HEK293 (cell line): ENCODE measurements around the gene POLR2L.

Experiments used
- CTCF ChIA-PET: fragments of 350-600 bp; formaldehyde crosslinking; extraction: SDS; loops from one replicate; lab custom pipeline; 2021; ENCODE audit warnings: antibody characterized with exemption; lab: Yijun Ruan, JAX
- POLR2A ChIA-PET: fragments of 300-600 bp; formaldehyde crosslinking; extraction: SDS; loops from one replicate; lab custom pipeline; 2020; ENCODE audit warnings: antibody characterized with exemption, inconsistent platforms; lab: Yijun Ruan, JAX
- H3K27ac ChIP-seq: fragments of 200-500 bp; sonication (Bioruptor generic); 2 replicates; pipeline ENCODE4 v1.5.1; 2014; ENCODE audit warnings: low read depth, low read length, control low read depth, inconsistent platforms; ENCODE audit errors: extremely low read depth
- H3K36me3 ChIP-seq, 2 experiments: fragments of 200-500 bp in 1 of 2; sonication (Bioruptor generic) in 1 of 2; 1 replicate in 1 of 2; 2 replicates in 1 of 2; pipeline ENCODE4 v1.5.1; 2014 to 2017; ENCODE audit warnings: inconsistent platforms in 2 of 2, low read length in 2 of 2; ENCODE audit not compliant: control insufficient read depth in 2 of 2, insufficient read depth in 1 of 2
- H3K4me1 ChIP-seq: fragments of 200-500 bp; sonication (Bioruptor generic); 2 replicates; pipeline ENCODE4 v1.5.1; 2014; ENCODE audit warnings: mild to moderate bottlenecking, low read length, inconsistent platforms; ENCODE audit not compliant: control insufficient read depth, insufficient read depth
- H3K4me3 ChIP-seq: 2 replicates; pipeline ENCODE4 v1.5.1; 2011; ENCODE audit warnings: low read depth, mild to moderate bottlenecking, control low read depth, low read length, moderate library complexity
- H3K9me3 ChIP-seq: fragments of 200-500 bp; sonication (Bioruptor generic); 2 replicates; pipeline ENCODE4 v1.5.1; 2014; ENCODE audit warnings: low read depth, low read length, inconsistent platforms; ENCODE audit not compliant: control insufficient read depth, insufficient read depth
- ATF2 ChIP-seq: fragments of 450-650 bp; formaldehyde crosslinking; IDR thresholded peaks from 2 replicates; pipeline ENCODE4 v1.5.1; 2016; ENCODE audit warnings: missing biosample characterization, missing genetic modification characterization, low read depth
- GFI1B ChIP-seq: fragments of 450-650 bp; formaldehyde crosslinking; IDR thresholded peaks from 2 replicates; pipeline ENCODE4 v1.5.1; 2016; ENCODE audit warnings: missing biosample characterization, missing genetic modification characterization
- KLF9 ChIP-seq: fragments of 450-650 bp; formaldehyde crosslinking; IDR thresholded peaks from 2 replicates; pipeline ENCODE4 v1.5.1; 2016; ENCODE audit warnings: missing biosample characterization, missing genetic modification characterization, low read depth
- MEIS1 ChIP-seq: sonication (generic); formaldehyde crosslinking; IDR thresholded peaks from 2 replicates; pipeline ENCODE4 v1.8.1; 2022; ENCODE audit warnings: missing genetic modification reagents, mild to moderate bottlenecking, borderline replicate concordance
- OSR2 ChIP-seq: fragments of 450-650 bp; formaldehyde crosslinking; IDR thresholded peaks from 2 replicates; pipeline ENCODE4 v1.5.1; 2016; ENCODE audit warnings: missing biosample characterization, missing genetic modification characterization
- PRDM1 ChIP-seq: fragments of 450-650 bp; formaldehyde crosslinking; IDR thresholded peaks from 2 replicates; pipeline ENCODE4; 2016; ENCODE audit warnings: missing biosample characterization, missing genetic modification characterization
- SALL2 ChIP-seq: fragments of 450-650 bp; formaldehyde crosslinking; IDR thresholded peaks from 2 replicates; pipeline ENCODE4 v1.5.0; 2017; ENCODE audit warnings: missing biosample characterization, mild to moderate bottlenecking, missing genetic modification characterization, borderline replicate concordance
- SP7 ChIP-seq: fragments of 450-650 bp; formaldehyde crosslinking; IDR thresholded peaks from 2 replicates; pipeline ENCODE4 v1.5.1; 2016; ENCODE audit warnings: missing biosample characterization, missing genetic modification characterization
- TCF7L2 ChIP-seq: IDR thresholded peaks from 2 replicates; pipeline ENCODE4 v1.6.1; 2011; ENCODE audit warnings: low read depth, mild to moderate bottlenecking, inconsistent platforms, low read length, moderate library complexity, borderline replicate concordance
- ZFP41 ChIP-seq: fragments of 450-650 bp; formaldehyde crosslinking; IDR thresholded peaks from 2 replicates; pipeline ENCODE4 v1.5.1; 2016; ENCODE audit warnings: missing biosample characterization, missing genetic modification characterization, borderline replicate concordance
- ZNF146 ChIP-seq: fragments of 450-650 bp; formaldehyde crosslinking; IDR thresholded peaks from 2 replicates; pipeline ENCODE4 v1.5.1; 2016; ENCODE audit warnings: missing biosample characterization, missing genetic modification characterization
- ZNF155 ChIP-seq: fragments of 450-650 bp; formaldehyde crosslinking; IDR thresholded peaks from 2 replicates; pipeline ENCODE4 v1.5.1; 2016; ENCODE audit warnings: missing biosample characterization, missing genetic modification characterization
- ZNF23 ChIP-seq: fragments of 450-650 bp; formaldehyde crosslinking; IDR thresholded peaks from 2 replicates; pipeline ENCODE4 v1.5.1; 2016; ENCODE audit warnings: missing biosample characterization, missing genetic modification characterization, borderline replicate concordance
- ZNF274 ChIP-seq, 2 experiments: fragments of 200-500 bp in 1 of 2; fragments of 450-650 bp in 1 of 2; sonication (Bioruptor generic) in 1 of 2; formaldehyde crosslinking in 1 of 2; IDR thresholded peaks; 2 replicates each; pipeline versions ENCODE4 v1.5.1 to v1.6.1; 2014 to 2016; ENCODE audit warnings: borderline replicate concordance in 1 of 2, inconsistent platforms in 1 of 2, low read length in 1 of 2, missing biosample characterization in 1 of 2, missing genetic modification characterization in 1 of 2
- ZNF354C ChIP-seq: fragments of 450-650 bp; formaldehyde crosslinking; IDR thresholded peaks from 2 replicates; pipeline ENCODE4 v1.5.1; 2016; ENCODE audit warnings: missing biosample characterization, missing genetic modification characterization, low read depth, borderline replicate concordance
- ZNF362 ChIP-seq: fragments of 450-650 bp; formaldehyde crosslinking; IDR thresholded peaks from 2 replicates; pipeline ENCODE4 v1.5.1; 2016; ENCODE audit warnings: missing biosample characterization, missing genetic modification characterization
- ZNF366 ChIP-seq: fragments of 450-650 bp; formaldehyde crosslinking; conservative IDR thresholded peaks from 2 replicates; pipeline ENCODE4 v1.5.1; 2016; ENCODE audit warnings: missing biosample characterization, missing genetic modification characterization
- ZNF530 ChIP-seq: fragments of 450-650 bp; formaldehyde crosslinking; IDR thresholded peaks from 2 replicates; pipeline ENCODE4 v1.5.1; 2016; ENCODE audit warnings: low read depth, missing biosample characterization, missing genetic modification characterization
- ZNF544 ChIP-seq: fragments of 450-650 bp; formaldehyde crosslinking; IDR thresholded peaks from 2 replicates; pipeline ENCODE4 v1.5.0; 2017; ENCODE audit warnings: missing biosample characterization, missing genetic modification characterization
- ZNF548 ChIP-seq: fragments of 450-650 bp; formaldehyde crosslinking; IDR thresholded peaks from 2 replicates; pipeline ENCODE4 v1.5.1; 2016; ENCODE audit warnings: missing biosample characterization, missing genetic modification characterization
- ZNF555 ChIP-seq: fragments of 450-650 bp; formaldehyde crosslinking; conservative IDR thresholded peaks from 2 replicates; pipeline ENCODE4 v1.5.1; 2017; ENCODE audit warnings: missing biosample characterization, mild to moderate bottlenecking, missing genetic modification characterization, inconsistent platforms
- ZNF571 ChIP-seq: fragments of 450-650 bp; formaldehyde crosslinking; IDR thresholded peaks from 2 replicates; pipeline ENCODE4 v1.5.0; 2017; ENCODE audit warnings: missing biosample characterization, missing genetic modification characterization
- ZNF596 ChIP-seq: fragments of 450-650 bp; IDR thresholded peaks from 2 replicates; pipeline ENCODE4 v1.5.0; 2018; ENCODE audit warnings: missing biosample characterization, mild to moderate bottlenecking, missing genetic modification characterization, moderate library complexity
- ZNF654 ChIP-seq: fragments of 450-650 bp; formaldehyde crosslinking; IDR thresholded peaks from 2 replicates; pipeline ENCODE4 v1.5.1; 2016; ENCODE audit warnings: low read depth, missing biosample characterization, missing genetic modification characterization
- ZNF658 ChIP-seq: fragments of 450-650 bp; formaldehyde crosslinking; IDR thresholded peaks from 2 replicates; pipeline ENCODE4; 2016; ENCODE audit warnings: missing biosample characterization, missing genetic modification characterization
- ZNF747 ChIP-seq: fragments of 450-650 bp; formaldehyde crosslinking; IDR thresholded peaks from 2 replicates; pipeline ENCODE4 v1.5.1; 2016; ENCODE audit warnings: missing biosample characterization, missing genetic modification characterization
- ZNF837 ChIP-seq: fragments of 450-650 bp; formaldehyde crosslinking; IDR thresholded peaks from 2 replicates; pipeline ENCODE4 v1.5.1; 2016; ENCODE audit warnings: missing biosample characterization, missing genetic modification characterization
- ZSCAN30 ChIP-seq: fragments of 450-650 bp; IDR thresholded peaks from 2 replicates; pipeline ENCODE4 v1.5.1; 2018; ENCODE audit warnings: missing biosample characterization, mild to moderate bottlenecking, missing genetic modification characterization, moderate library complexity
- TF ChIP-seq, protein P1 (sequence below): fragments of 450-650 bp; formaldehyde crosslinking; IDR thresholded peaks from 2 replicates; pipeline ENCODE4 v1.5.0; 2017; ENCODE audit warnings: missing biosample characterization, missing genetic modification characterization, borderline replicate concordance
- TF ChIP-seq, protein P2 (sequence below): fragments of 450-650 bp; formaldehyde crosslinking; IDR thresholded peaks from 2 replicates; pipeline ENCODE4 v1.5.1; 2017; ENCODE audit warnings: missing biosample characterization, missing genetic modification characterization

Gene POLR2L

GRCh38 chr11:875203-875602 lies 32.9 kb upstream of the POLR2L start:
- H3K36me3 ChIP-seq = peaks cover 0 to 53% of the 10 kb centered on the region in 2 experiments; a peak in 2 of 3 replicates
- H3K27ac ChIP-seq = no peak overlapping the region
- no peaks in the 10 kb centered on the region for H3K4me1 ChIP-seq
- TF ChIP-seq ZSCAN30 = no peak
- no peak for TF ChIP-seq ZNF555 (tag by site-specific recombination)
- no peak for TF ChIP-seq ATF2 (tag by site-specific recombination)
- TF ChIP-seq ZNF548 (tag by site-specific recombination) = no peak
- TF ChIP-seq ZNF354C = no peak
- TF ChIP-seq ZNF544 (tag by site-specific recombination) = no peak
- no peak for TF ChIP-seq MEIS1 (CRISPR knock-in tag)
- TF ChIP-seq ZNF658 (tag by site-specific recombination) = no peak
- TF ChIP-seq ZNF571 = no peak
- no peak for TF ChIP-seq ZNF155 (tag by site-specific recombination)
- TF ChIP-seq, protein P1, sequence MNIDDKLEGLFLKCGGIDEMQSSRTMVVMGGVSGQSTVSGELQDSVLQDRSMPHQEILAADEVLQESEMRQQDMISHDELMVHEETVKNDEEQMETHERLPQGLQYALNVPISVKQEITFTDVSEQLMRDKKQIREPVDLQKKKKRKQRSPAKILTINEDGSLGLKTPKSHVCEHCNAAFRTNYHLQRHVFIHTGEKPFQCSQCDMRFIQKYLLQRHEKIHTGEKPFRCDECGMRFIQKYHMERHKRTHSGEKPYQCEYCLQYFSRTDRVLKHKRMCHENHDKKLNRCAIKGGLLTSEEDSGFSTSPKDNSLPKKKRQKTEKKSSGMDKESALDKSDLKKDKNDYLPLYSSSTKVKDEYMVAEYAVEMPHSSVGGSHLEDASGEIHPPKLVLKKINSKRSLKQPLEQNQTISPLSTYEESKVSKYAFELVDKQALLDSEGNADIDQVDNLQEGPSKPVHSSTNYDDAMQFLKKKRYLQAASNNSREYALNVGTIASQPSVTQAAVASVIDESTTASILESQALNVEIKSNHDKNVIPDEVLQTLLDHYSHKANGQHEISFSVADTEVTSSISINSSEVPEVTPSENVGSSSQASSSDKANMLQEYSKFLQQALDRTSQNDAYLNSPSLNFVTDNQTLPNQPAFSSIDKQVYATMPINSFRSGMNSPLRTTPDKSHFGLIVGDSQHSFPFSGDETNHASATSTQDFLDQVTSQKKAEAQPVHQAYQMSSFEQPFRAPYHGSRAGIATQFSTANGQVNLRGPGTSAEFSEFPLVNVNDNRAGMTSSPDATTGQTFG (tag by site-specific recombination) = no peak
- no peak for TF ChIP-seq SALL2 (tag by site-specific recombination)
- no peak for TF ChIP-seq GFI1B
- TF ChIP-seq ZNF837 (tag by site-specific recombination) = no peak
- TF ChIP-seq ZNF366 = no peak
- no peak for TF ChIP-seq SP7 (tag by site-specific recombination)
- no peak for TF ChIP-seq PRDM1 (tag by site-specific recombination)
- H3K9me3 ChIP-seq = no peaks in the 10 kb centered on the region
- ChIA-PET POLR2A (no interaction called here), CTCF (interaction anchor here (0.7 kb wide), 1 partner anchor 176 kb away, joined by 3 read pairs; no protein-coding TSS in a partner anchor)
- no peak overlapping the region for H3K4me3 ChIP-seq

DNA sequence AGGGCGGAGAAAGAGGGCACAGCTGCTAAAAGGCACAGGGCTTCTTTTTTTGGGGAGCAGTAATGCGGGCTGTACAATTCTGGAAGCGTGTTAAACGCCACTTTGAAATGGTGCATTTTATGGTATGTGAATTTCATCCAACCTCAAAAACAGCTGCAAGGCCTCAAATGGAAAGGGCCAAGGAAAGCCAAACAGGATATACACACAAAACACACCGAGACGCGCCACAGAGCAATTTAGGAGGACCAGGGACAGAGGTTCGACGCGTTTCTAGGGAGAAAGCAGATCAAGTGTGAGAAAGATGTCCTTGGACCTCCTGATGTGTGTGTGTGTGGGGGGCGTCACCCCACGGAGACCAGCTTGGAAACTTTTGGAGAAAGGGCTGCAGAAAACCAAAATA lies 31.4 kb upstream of the POLR2L start:
- H3K27ac ChIP-seq = no peak overlapping the region
- H3K9me3 ChIP-seq = no peaks in the 10 kb centered on the region
- H3K4me1 ChIP-seq = no peaks in the 10 kb centered on the region
- POLR2A ChIA-PET = no interaction called here
- CTCF ChIA-PET = interaction anchor here (1.3 kb wide), 1 partner anchor 52 kb away, joined by 3 read pairs; the partner anchor contains the start of gene AP2A2
- no peak overlapping the region for H3K4me3 ChIP-seq
- H3K36me3 ChIP-seq = peaks cover 0 to 56% of the 10 kb centered on the region in 2 experiments; a peak in 2 of 3 replicates
- TF ChIP-seq ZNF362 (tag by site-specific recombination) (no peak), ZNF530 (tag by site-specific recombination) (no peak), ZNF274 (IDR thresholded peaks at IDR 0.05; ENCODE audit: low read length) (no peak), ZNF274 (tag by site-specific recombination; IDR thresholded peaks at IDR 0.05; ENCODE audit: borderline replicate concordance) (no peak), ZNF23 (no peak), TCF7L2 (no peak), KLF9 (tag by site-specific recombination) (no peak), ZNF146 (tag by site-specific recombination) (no peak), ZNF747 (tag by site-specific recombination) (no peak), OSR2 (tag by site-specific recombination) (no peak), ZNF654 (tag by site-specific recombination) (no peak), ZNF596 (tag by site-specific recombination) (no peak), ATF2 (tag by site-specific recombination) (no peak), ZFP41 (tag by site-specific recombination) (no peak)
- TF ChIP-seq, protein P2, sequence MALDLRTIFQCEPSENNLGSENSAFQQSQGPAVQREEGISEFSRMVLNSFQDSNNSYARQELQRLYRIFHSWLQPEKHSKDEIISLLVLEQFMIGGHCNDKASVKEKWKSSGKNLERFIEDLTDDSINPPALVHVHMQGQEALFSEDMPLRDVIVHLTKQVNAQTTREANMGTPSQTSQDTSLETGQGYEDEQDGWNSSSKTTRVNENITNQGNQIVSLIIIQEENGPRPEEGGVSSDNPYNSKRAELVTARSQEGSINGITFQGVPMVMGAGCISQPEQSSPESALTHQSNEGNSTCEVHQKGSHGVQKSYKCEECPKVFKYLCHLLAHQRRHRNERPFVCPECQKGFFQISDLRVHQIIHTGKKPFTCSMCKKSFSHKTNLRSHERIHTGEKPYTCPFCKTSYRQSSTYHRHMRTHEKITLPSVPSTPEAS (tag by site-specific recombination) = no peak
